SHP77 treated with DMSO at 0.1 percent for 48 hours (cell line): ENCODE data around the gene LYZL1.
"Not testable (repeated sequence)": the region's sequence is repeated elsewhere in the genome, so short reads cannot be mapped to it uniquely, and the experiment has no call there.

Experiments
- DNase-seq: peaks from one replicate; lab custom pipeline; 2025; lab: John Stamatoyannopoulos, UW

LYZL1 gene

GRCh38 chr10:29288906-29289305 lies at the start of gene LYZL1:
Gene LYZL1 (plus strand): TSS chr10:29289070. CDS start chr10:29291868, 2,798 bp downstream.
- not testable (repeated sequence) for DNase-seq

GRCh38 chr10:29239569-29240472 lies 49.0 kb upstream of the LYZL1 start:
- DNase-seq: no peak

GRCh38 chr10:29240986-29241660 lies 47.7 kb upstream of the LYZL1 start:
- DNase-seq: no peak

GRCh38 chr10:29241925-29242324 lies 46.9 kb upstream of the LYZL1 start:
- DNase-seq: no peak

- no peak for DNase-seq
Measured at GRCh38 chr10:29243066-29243465, 45.8 kb upstream of the LYZL1 start.

GRCh38 chr10:29243750-29244149 lies 45.1 kb upstream of the LYZL1 start:
- DNase-seq: no peak

- no peak for DNase-seq
Measured at GRCh38 chr10:29244978-29245377, 43.9 kb upstream of the LYZL1 start.

GRCh38 chr10:29245476-29245875 lies 43.4 kb upstream of the LYZL1 start:
- DNase-seq: no peak

GRCh38 chr10:29246449-29246848 lies 42.4 kb upstream of the LYZL1 start:
- DNase-seq: no peak

- DNase-seq: no peak
Measured at GRCh38 chr10:29248158-29248557, 40.7 kb upstream of the LYZL1 start.

GRCh38 chr10:29249018-29249417 lies 39.9 kb upstream of the LYZL1 start:
- no peak for DNase-seq

GRCh38 chr10:29250066-29250465 lies 38.8 kb upstream of the LYZL1 start:
- no peak for DNase-seq

- no peak for DNase-seq
Measured at GRCh38 chr10:29252811-29253689, 35.8 kb upstream of the LYZL1 start.

- DNase-seq: no peak
Measured at GRCh38 chr10:29253690-29254029, 35.2 kb upstream of the LYZL1 start.

- no peak for DNase-seq
Measured at GRCh38 chr10:29254123-29255046, 34.5 kb upstream of the LYZL1 start.

- no peak for DNase-seq
Measured at GRCh38 chr10:29255104-29255503, 33.8 kb upstream of the LYZL1 start.

GRCh38 chr10:29256019-29256418 lies 32.9 kb upstream of the LYZL1 start:
- no peak for DNase-seq

- no peak for DNase-seq
Measured at GRCh38 chr10:29256586-29256985, 32.3 kb upstream of the LYZL1 start.

GRCh38 chr10:29257106-29257783 lies 31.6 kb upstream of the LYZL1 start:
- DNase-seq: no peak

- DNase-seq: no peak
Measured at GRCh38 chr10:29257784-29258135, 31.1 kb upstream of the LYZL1 start.

GRCh38 chr10:29259498-29259897 lies 29.4 kb upstream of the LYZL1 start:
- DNase-seq: no peak
